Measurements from ENCODE around the gene COX7A2L.
"Not testable (repeated sequence)": the region's sequence is repeated elsewhere in the genome, so short reads cannot be mapped to it uniquely, and the experiment has no call there.

COX7A2L gene

DNA sequence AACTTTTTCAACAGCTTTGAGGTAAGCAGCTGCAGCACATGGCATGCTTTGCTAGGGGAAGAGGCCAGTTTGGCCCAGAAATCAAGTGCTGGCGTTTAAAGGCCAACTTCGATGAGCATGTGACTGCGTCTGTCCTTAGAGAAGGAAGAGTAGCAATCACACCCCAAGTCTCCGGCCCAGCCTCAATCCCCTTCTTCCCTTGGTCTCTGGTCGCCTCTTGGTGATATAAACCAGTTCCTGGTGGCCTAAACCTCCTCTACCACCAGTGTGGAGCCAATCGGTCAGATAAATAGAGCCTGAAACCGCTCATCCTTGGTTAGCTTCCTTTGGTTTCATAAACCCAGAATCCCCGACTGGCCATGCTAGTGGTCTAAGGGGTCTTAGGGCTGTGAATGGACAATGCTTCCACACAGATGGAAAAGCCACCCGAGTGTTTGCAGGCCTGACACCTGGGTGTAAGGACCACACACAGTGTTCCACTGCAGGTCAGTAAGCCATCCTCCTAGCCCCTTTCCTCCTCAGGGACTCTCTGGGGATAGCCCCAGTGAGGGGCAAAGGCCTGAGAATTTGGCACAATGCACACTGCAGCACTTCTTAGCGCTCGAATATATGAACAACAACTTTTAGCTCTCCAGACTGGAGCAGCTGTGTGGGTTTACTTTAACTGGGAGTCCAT is 23.0 kb upstream of the COX7A2L start:
- no peak overlapping the region for H3K27ac ChIP-seq (ENCODE audit: low read depth, low read length)

DNA sequence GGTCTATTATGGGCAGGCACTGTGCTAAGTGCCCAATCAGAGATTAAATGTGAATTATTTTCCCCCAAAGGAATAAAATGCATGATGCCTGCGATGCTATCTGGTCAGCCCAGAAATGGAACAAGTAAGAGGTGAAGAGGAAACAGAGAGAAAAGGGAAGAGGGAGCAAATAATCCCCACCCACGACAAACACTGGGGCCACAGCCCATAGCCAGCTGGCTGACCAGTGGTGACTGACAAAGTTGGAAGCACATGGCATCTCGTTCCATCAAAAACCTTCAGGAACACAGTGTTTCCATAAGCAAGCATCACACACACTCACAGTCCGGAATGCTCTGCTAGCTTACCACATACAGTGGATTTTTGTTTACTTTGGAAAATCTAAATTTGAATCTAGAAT is 21.1 kb upstream of the COX7A2L start:
- no peaks in the 10 kb centered on the region for H3K27me3 ChIP-seq (ENCODE audit: control insufficient read depth, insufficient read depth, low read length)
- no peaks in the 10 kb centered on the region for H3K9me3 ChIP-seq (ENCODE audit: control insufficient read depth, insufficient read depth, low read length)
- no peak overlapping the region for H3K27ac ChIP-seq (ENCODE audit: low read depth, low read length)
- H3K9ac ChIP-seq (ENCODE audit: low read depth, low read length), result no peak overlapping the region
- no peaks in the 10 kb centered on the region for H3K4me1 ChIP-seq (ENCODE audit: control insufficient read depth, insufficient read depth, low read length)
- no peak overlapping the region for H3K4me3 ChIP-seq (ENCODE audit: low read depth, low read length)
- no peaks in the 10 kb centered on the region for H3K36me3 ChIP-seq (ENCODE audit: control insufficient read depth, insufficient read depth, low read length)

More for the DNA sequence above, 23.0 kb upstream of the COX7A2L start:
- Histone ChIP-seq H3K27me3 (ENCODE audit: control insufficient read depth, insufficient read depth, low read length) (no peaks in the 10 kb centered on the region), H3K9ac (ENCODE audit: low read depth, low read length) (no peak overlapping the region), H3K36me3 (ENCODE audit: control insufficient read depth, insufficient read depth, low read length) (no peaks in the 10 kb centered on the region), H3K4me1 (ENCODE audit: control insufficient read depth, insufficient read depth, low read length) (no peaks in the 10 kb centered on the region), H3K4me3 (ENCODE audit: low read depth, low read length) (no peak overlapping the region), H3K9me3 (ENCODE audit: control insufficient read depth, insufficient read depth, low read length) (no peaks in the 10 kb centered on the region)

DNA sequence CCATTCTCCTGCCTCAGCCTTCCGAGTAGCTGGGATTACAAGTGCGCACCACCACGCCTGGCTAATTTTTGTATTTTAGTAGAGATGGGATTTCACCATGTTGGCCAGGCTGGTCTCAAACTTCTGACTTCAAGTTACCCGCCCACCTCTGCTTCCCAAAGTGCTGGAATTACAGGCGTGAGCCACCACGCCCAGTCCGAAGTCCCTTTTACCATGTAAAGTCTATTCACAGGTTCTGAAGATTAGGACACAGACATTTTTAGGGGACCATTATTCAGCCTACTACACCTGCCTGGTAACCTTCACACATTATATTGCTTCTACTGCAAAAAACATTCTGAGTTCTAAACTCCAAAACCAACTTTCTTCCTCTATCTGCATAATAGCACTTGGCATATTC is 19.0 kb upstream of the COX7A2L start:
- H3K27me3 ChIP-seq (ENCODE audit: control insufficient read depth, insufficient read depth, low read length); H3K9ac ChIP-seq (ENCODE audit: low read depth, low read length); H3K4me3 ChIP-seq (ENCODE audit: low read depth, low read length); H3K4me1 ChIP-seq (ENCODE audit: control insufficient read depth, insufficient read depth, low read length); H3K36me3 ChIP-seq (ENCODE audit: control insufficient read depth, insufficient read depth, low read length); H3K9me3 ChIP-seq (ENCODE audit: control insufficient read depth, insufficient read depth, low read length); H3K27ac ChIP-seq (ENCODE audit: low read depth, low read length): not testable (repeated sequence)

DNA sequence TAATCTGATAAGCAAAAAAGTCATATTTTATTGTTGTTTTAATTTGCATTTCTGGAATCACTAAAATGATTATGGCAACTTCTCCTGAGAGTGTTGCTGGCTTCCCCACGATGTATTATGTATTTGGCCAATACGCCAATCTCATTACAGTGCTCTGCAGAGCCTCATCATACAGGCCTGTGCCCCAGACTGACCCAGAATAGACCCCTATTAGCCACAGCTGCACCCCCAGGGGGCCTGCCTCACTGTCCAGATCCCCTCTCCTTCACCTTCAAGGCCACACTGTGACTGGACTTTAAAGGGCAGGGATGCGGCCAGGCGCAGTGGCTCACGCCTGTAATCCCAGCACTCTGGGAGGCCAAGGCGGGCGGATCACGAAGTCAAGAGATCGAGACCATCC is 17.4 kb upstream of the COX7A2L start:
- Histone ChIP-seq H3K27ac (ENCODE audit: low read depth, low read length) (no peak overlapping the region), H3K9me3 (ENCODE audit: control insufficient read depth, insufficient read depth, low read length) (no peaks in the 10 kb centered on the region), H3K9ac (ENCODE audit: low read depth, low read length) (no peak overlapping the region), H3K4me3 (ENCODE audit: low read depth, low read length) (no peak overlapping the region), H3K4me1 (ENCODE audit: control insufficient read depth, insufficient read depth, low read length) (no peaks in the 10 kb centered on the region), H3K36me3 (ENCODE audit: control insufficient read depth, insufficient read depth, low read length) (no peaks in the 10 kb centered on the region), H3K27me3 (ENCODE audit: control insufficient read depth, insufficient read depth, low read length) (no peaks in the 10 kb centered on the region)

DNA sequence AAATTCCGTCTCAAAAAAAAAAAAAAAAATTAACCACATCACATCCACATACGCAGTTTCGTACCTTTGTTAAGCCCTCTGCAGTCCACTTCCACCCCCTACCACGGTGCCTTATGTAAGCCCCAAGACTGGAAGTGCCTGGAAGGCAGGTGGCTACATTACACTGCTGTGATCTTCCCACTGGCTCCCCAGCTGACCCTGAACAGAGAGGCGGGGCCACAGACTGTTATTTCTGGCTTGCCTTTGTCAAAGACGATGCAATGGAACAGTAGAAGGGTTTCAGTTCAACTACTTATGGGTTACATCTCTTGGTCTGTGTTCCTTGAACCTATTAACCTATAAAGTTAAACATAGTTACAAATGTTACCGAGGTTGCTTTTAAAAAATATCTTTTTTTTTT is 15.7 kb upstream of the COX7A2L start:
- Histone ChIP-seq H3K9me3 (ENCODE audit: control insufficient read depth, insufficient read depth, low read length) (no peaks in the 10 kb centered on the region), H3K4me3 (ENCODE audit: low read depth, low read length) (no peak overlapping the region), H3K27ac (ENCODE audit: low read depth, low read length) (no peak overlapping the region), H3K4me1 (ENCODE audit: control insufficient read depth, insufficient read depth, low read length) (no peaks in the 10 kb centered on the region), H3K27me3 (ENCODE audit: control insufficient read depth, insufficient read depth, low read length) (no peaks in the 10 kb centered on the region), H3K9ac (ENCODE audit: low read depth, low read length) (no peak overlapping the region), H3K36me3 (ENCODE audit: control insufficient read depth, insufficient read depth, low read length) (no peaks in the 10 kb centered on the region)

DNA sequence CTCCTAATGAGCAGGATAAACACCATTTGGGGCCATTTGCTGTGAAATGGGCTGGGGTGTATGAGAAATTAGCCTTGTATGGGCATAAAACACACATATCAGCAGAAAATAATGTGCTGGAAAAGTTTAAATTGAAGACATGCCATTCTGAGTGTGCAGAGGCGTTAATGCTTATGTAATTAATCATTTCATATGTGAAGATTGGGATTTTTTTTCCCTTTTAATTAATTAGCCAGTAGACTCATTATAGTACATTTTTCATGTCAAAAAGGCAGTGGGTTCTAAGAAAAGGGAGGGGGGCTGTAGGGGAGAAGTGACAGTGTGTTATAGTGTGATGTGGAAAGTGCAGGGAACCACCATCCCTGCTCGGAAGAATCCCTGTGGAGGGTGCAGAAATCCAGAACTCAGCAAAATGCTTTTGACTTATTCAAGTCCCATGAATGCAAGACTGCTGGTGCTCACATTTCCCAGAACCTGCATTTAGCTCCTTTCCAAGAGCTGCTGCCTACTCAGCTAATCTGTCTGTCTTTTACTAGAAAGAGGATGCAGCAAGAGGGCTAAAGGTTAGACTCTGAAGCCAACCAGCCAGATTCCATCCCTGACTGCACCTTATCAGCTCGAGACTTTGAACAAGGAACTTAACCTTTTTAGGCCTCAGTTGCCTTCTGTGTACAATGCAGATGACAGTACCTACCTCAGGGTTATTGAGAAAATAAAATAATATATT is 11.6 kb upstream of the COX7A2L start:
- no peaks in the 10 kb centered on the region for H3K9me3 ChIP-seq (ENCODE audit: control insufficient read depth, insufficient read depth, low read length)
- H3K27ac ChIP-seq (ENCODE audit: low read depth, low read length), result no peak overlapping the region
- no peaks in the 10 kb centered on the region for H3K36me3 ChIP-seq (ENCODE audit: control insufficient read depth, insufficient read depth, low read length)
- H3K9ac ChIP-seq (ENCODE audit: low read depth, low read length), result no peak overlapping the region
- no peaks in the 10 kb centered on the region for H3K27me3 ChIP-seq (ENCODE audit: control insufficient read depth, insufficient read depth, low read length)
- H3K4me3 ChIP-seq (ENCODE audit: low read depth, low read length), result no peak overlapping the region
- H3K4me1 ChIP-seq (ENCODE audit: control insufficient read depth, insufficient read depth, low read length), result peaks cover 5% of the 10 kb centered on the region; the same call in 1 of the 2 replicates

DNA sequence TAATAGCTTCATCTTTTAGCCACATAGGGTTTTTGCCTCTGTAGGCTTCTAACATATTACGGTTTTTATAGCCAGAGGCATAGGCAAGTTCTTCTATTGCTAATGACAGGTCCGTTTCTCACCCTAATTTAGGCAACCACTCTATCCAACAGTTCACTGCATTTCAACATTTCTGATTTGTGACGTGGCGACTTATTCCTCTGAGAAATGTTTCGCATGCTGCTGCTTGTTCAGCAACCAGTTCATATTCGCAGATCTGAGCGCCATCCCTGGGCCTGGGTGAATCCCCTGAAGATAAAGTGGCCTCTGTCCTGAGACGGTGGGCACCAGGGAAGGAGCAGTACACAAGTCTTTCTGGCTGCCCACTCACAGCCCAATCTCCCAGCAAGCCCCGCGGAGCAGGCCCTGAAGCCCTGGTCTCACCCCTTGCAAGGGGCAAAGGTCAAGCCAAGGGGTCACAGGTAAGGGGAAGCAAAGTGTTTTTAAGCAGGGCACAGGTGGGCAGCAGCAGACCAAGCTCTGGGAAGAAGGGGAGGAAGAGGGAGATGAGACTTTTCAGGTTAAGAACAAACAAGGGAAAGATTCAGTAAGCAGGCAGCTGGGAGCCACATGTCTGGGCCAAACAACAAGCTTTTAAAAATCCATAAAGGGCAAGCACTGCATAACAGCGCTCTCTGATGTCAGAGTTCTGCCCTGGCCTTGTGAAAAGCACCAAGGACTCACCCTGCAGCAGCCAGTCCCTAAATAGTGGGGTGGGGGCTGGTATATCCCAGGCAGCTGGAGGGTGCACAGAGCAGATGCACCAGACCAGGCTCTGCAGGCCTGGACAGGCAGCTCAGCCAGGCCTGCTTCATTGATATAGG is 10.8 kb upstream of the COX7A2L start:
- no peak overlapping the region for H3K4me3 ChIP-seq (ENCODE audit: low read depth, low read length)
- H3K9me3 ChIP-seq (ENCODE audit: control insufficient read depth, insufficient read depth, low read length), result no peaks in the 10 kb centered on the region
- no peak overlapping the region; the same call in 1 of the 2 replicates for H3K9ac ChIP-seq (ENCODE audit: low read depth, low read length)
- H3K27ac ChIP-seq (ENCODE audit: low read depth, low read length), result no peak overlapping the region
- peaks cover 5% of the 10 kb centered on the region; the same call in 1 of the 2 replicates for H3K4me1 ChIP-seq (ENCODE audit: control insufficient read depth, insufficient read depth, low read length)
- H3K27me3 ChIP-seq (ENCODE audit: control insufficient read depth, insufficient read depth, low read length), result no peaks in the 10 kb centered on the region
- no peaks in the 10 kb centered on the region for H3K36me3 ChIP-seq (ENCODE audit: control insufficient read depth, insufficient read depth, low read length)

DNA sequence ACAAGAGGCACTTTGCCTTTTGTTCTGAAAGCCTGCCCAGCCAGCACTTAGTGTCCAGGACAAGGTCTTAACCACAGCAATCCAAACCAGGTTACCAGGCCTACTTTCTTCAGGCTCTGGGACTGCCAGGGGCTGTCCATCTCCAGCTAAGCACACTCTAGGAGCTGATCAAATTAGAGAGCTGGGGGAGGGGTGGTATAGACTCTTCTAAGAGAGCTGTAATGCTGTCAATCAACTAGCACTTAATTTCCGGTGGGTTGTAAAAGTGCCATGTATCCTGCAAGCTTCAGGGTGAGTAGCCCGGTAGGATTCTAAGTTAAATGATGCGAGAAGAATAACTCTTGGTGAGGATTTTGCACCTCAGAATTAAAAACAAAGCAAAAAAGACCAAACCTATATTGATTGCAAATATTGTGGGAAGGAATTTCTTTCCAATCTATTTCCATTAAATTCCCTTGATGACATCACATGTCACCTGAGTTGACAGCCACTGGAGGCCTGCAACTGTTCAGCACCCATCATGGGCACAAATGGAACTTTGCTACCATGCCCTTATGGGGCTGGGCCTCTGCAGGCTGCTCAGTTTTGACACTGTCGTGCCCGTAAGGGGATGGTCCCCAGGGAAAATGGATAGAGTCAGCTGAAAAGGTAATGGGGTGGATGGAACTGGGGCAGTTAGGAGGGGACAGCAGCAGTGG is 8.7 kb upstream of the COX7A2L start:
- no peaks in the 10 kb centered on the region for H3K27me3 ChIP-seq (ENCODE audit: control insufficient read depth, insufficient read depth, low read length)
- H3K4me1 ChIP-seq (ENCODE audit: control insufficient read depth, insufficient read depth, low read length), result peaks cover 5% of the 10 kb centered on the region; the same call in 1 of the 2 replicates
- H3K9me3 ChIP-seq (ENCODE audit: control insufficient read depth, insufficient read depth, low read length), result no peaks in the 10 kb centered on the region
- H3K9ac ChIP-seq (ENCODE audit: low read depth, low read length), result no peak overlapping the region
- no peaks in the 10 kb centered on the region for H3K36me3 ChIP-seq (ENCODE audit: control insufficient read depth, insufficient read depth, low read length)
- no peak overlapping the region for H3K4me3 ChIP-seq (ENCODE audit: low read depth, low read length)
- H3K27ac ChIP-seq (ENCODE audit: low read depth, low read length), result no peak overlapping the region

DNA sequence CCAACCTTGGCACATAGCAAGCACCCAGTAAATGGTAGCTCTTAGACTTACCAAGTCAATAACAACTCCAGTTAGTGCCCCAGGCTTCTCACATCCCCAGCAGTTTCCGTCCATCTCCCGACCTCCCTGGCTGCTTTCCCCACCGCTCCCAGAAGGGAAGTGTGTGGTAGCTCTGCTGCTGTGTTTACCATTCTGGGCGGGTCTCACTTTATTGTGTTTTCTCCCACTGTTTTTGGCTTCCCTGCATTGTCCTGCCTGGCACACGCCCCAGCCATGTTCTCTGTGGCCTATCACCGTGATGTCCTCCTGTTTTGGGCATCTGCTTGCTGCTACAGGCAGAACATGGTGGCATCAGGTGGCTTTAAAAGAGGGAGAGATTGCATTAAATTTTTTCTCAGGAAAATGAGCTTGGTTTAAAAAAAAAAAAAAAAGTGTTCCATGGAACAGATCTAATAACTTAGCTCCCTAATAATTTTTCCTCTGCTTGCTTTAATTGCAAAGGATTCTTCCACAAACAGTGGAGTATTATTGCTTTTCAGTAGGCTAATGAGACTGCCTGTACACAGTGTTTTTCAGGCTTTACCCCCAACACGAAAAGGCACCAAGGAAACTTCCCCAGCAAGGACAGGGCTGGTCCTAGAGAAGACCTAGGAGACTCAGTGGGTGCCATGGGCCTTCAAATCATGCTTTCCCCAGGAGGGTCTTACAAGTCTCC is 8.0 kb upstream of the COX7A2L start:
- Histone ChIP-seq H3K9me3 (ENCODE audit: control insufficient read depth, insufficient read depth, low read length) (no peaks in the 10 kb centered on the region), H3K4me3 (ENCODE audit: low read depth, low read length) (no peak overlapping the region), H3K9ac (ENCODE audit: low read depth, low read length) (no peak overlapping the region), H3K27me3 (ENCODE audit: control insufficient read depth, insufficient read depth, low read length) (no peaks in the 10 kb centered on the region), H3K27ac (ENCODE audit: low read depth, low read length) (no peak overlapping the region), H3K36me3 (ENCODE audit: control insufficient read depth, insufficient read depth, low read length) (no peaks in the 10 kb centered on the region), H3K4me1 (ENCODE audit: control insufficient read depth, insufficient read depth, low read length) (peaks cover 5% of the 10 kb centered on the region; the same call in 1 of the 2 replicates)

DNA sequence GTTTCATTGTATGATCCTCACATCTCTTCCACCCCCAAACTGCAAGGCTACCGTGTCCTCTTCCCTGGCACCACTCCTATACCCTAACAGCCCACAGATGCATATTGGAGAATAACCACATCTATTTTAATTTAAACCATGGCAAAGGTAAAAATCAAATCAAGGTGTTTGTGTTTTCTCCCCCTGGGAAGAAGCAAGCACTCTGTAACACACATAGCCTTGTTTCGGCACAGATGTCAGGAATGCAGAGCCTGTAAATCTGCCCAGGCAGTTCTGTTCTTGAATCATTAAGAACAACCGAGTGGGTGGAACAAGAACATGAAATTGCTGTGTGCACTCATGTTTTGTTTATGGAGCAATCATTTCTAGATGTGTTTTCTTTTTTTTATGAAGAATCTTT is 6.8 kb upstream of the COX7A2L start:
- no peak overlapping the region for H3K9ac ChIP-seq (ENCODE audit: low read depth, low read length)
- no peaks in the 10 kb centered on the region for H3K36me3 ChIP-seq (ENCODE audit: control insufficient read depth, insufficient read depth, low read length)
- no peaks in the 10 kb centered on the region for H3K9me3 ChIP-seq (ENCODE audit: control insufficient read depth, insufficient read depth, low read length)
- peaks cover 5% of the 10 kb centered on the region; the same call in 1 of the 2 replicates for H3K4me1 ChIP-seq (ENCODE audit: control insufficient read depth, insufficient read depth, low read length)
- no peaks in the 10 kb centered on the region for H3K27me3 ChIP-seq (ENCODE audit: control insufficient read depth, insufficient read depth, low read length)
- no peak overlapping the region for H3K4me3 ChIP-seq (ENCODE audit: low read depth, low read length)
- H3K27ac ChIP-seq (ENCODE audit: low read depth, low read length), result no peak overlapping the region
